GM19351 (cell line): ENCODE measurements around the gene RAP1GAP2.
"Not testable (repeated sequence)": the region's sequence is repeated elsewhere in the genome, so short reads cannot be mapped to it uniquely, and the experiment has no call there.

Experiments used
- ATAC-seq: cut with Tn5 transposase; IDR thresholded peaks from one replicate; pipeline ENCODE4 v1.9.1; 2021; ENCODE audit warnings: mild to moderate bottlenecking, moderate library complexity; ENCODE audit not compliant: unreplicated experiment

RAP1GAP2 gene

DNA sequence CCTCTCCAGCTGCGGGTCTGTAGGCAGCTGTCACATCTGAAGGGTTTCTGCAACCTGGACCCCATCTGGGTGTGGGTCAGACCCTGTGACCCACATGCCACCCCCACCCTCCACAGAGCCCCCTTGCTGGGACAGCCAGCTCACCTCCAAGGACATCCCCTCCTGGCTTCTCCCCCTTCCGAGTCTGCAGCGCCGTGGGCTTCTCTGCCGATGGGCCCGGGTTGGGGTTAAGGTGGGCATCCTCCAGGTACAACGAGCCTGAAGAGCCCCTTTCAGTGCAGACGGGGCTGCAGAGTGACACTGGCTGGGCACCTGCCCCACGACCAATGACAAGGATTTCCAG is 238.3 kb downstream of the RAP1GAP2 start:
- ATAC-seq, result no peak

DNA sequence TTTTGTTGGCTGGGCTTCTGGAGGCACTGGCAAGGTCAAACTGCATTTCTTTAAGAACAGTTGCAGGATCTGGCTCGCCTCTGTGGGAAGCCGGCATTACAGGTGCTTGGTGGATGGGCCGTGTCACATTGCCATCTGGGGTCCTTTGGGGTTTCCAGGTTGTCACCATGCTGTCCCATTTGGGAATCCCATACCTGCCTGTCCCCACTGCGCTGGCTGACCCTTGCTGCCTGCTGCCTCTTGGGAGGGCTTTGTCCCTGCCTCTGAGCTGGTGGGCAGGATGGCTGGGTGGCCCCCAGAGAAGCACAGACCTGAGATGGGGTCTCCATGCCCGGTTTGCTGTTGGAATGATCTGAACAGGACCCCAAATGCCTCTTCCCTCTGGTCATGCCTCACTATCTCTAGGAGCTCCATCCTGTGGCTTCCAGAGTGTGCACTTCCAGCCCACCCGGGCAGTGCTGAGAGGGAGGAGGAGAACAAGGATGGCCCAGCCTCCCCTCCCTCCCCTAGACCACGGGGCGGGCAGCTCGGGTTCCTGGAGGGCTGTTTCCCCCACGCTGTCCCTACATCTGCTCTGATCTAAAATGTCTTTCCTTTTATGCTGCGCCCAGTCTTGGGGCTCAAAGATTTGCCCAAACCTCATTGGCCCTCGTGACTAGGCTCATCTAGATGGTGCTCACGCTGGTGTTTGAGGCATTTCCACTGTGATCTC is 239.2 kb downstream of the RAP1GAP2 start:
- no peak for ATAC-seq

DNA sequence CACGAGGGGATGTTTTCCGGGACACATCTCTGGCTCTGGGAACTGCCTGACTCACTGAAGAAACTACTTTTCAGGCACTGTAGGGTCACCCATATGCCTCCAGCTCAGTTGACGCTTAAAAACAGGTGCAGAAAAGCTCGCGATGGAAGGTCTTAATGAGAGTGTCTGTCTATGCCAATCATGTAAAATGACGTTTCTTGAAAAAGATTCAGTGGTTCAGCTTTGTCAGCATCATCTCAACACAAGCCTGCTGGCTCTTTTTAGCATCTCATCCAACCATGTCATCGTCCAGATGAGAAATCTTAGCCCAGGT is 239.7 kb downstream of the RAP1GAP2 start:
- no peak for ATAC-seq

DNA sequence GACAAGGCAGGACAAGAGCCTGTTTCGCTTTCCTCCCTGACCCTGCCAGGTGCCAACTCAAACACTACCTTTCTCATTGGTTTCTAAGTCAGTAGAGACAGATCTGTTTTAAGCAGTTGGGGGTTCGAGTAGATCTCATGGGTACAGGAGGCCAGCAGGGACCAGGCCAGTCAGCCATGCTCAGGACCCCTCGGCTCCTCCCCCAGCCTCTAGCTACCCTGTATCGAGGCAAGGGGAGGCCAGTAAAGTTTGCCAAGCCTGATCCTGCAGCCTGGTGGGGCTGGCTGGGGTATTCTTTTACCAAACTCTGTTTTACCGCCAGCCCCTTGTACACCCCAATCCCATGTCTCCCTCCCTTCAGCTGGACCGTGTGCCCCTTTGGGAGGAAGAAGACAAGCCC is 240.6 kb downstream of the RAP1GAP2 start:
- ATAC-seq, result no peak

DNA sequence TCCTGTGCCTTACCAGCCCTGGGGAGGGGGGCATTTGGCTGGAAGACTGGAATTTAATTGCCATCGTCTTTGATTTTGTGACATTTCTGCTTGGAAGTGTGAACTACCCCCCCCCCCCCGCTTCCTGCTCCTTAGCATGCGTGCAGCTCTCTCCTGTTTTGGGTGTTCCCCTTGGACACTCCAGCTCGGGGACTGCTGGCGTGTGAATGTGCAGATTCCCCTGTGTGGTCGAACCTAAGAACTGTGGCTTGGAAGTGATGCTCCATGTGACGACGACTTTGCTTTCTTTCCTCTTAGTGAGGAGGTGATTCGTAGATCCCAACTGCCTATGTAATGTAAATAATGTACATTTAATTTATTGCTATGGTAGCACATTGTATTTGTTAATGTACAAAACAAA is 241.0 kb downstream of the RAP1GAP2 start:
- ATAC-seq, result no peak

DNA sequence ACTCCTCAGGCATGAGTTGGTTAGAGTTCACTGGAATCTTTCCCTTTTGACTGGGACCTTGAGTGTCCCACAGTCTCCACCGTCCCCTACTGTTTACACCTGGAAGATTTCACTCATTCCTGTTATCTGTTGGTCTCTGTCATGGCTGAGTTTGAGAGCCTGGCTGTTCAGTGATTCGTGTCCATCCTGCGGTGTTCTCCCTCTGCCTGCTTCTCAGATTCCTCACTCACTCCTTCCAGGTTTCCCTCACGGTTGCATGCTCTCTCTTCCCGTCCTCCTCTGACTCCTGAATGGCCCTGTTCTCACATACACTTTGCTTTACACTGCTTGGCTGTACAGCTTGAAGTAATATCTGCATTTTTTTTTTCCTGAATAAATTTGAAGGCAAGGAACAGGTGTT is 242.7 kb downstream of the RAP1GAP2 start:
- no peak for ATAC-seq

DNA sequence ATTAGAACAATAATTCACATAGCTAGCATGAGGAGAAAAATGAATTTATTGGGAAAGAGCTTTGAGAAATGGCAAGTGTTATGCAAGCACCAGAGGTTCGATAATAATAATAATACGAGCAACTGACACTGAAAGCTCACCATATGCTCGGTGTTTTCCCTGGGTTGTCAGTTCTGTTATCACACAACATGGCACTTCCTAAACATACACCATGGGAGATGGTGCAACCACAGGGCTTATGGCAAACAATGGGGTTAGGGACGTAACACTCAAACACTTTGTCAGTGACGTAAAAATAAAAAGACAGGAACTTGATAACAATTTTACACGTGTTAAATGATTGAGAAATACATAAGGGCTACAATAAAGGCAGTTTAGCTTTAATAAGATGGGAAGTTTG is 243.5 kb downstream of the RAP1GAP2 start:
- no peak for ATAC-seq

DNA sequence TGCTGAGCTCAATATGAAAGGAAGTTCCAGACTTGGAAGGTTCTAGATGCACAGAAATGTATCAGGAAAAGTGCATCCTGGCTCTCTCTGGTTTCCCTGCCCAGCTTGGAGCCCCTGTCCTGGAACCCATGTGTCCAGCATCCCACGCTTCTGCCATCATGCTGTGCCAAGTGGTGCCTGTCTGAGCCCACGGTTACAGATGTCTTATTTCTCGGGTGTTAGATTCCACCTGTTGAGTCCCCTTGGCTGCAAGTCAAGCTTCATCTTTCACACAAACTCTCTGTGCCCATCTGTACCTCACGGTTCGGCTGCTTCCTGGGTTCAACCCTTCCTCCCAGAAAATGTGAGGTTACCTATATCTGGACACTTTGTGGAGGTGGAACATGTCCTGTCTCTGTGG is 244.6 kb downstream of the RAP1GAP2 start:
- no peak for ATAC-seq

DNA sequence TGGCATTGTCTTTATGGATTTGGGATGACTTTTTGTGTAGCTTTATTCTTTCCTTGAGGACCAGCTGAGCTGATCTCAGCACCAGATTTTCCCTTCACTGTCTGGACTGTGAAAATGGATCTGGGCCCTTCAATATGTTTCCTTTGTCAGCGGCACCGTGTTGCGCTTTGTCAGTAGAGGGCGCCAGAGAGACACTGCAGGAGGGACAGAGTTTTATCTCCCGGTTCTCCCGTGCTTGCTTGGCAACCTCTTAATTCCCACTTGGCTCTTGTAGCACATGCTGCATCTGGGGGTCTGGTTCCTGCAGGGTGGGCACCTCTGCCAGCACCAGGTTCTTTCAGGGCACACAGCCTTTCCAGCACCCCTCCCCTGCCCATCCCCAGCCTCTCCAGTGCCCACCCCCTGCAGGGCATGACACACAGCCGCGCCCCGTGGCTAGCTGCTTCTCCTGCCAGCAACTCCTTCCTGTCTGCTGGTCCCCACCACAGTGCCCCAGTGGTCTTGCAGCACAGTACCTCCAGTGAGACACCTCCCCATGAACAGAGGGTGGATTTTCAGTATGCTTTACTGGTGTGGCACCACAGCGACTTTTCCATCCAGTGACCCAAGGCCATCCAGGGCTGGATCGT is 247.6 kb downstream of the RAP1GAP2 start:
- ATAC-seq, result no peak

DNA sequence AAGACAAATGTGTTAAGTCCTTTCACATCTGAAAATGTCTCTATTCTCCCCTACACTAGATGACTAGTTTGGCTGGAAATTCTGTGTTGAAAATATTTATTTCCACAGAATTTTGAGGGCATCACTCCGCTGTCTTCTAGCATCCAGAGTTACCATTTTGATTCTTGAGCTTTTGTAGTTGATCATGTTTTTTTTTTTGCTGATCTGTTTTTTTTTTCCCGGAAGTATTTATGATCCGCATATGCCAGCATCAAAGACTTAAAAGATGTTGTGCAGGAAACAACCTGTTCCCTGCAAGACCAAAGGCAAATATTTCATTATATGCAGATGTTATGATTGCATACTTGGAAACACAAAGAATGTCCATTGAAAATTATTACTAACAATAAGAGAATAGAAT is 250.5 kb downstream of the RAP1GAP2 start:
- no peak for ATAC-seq

DNA sequence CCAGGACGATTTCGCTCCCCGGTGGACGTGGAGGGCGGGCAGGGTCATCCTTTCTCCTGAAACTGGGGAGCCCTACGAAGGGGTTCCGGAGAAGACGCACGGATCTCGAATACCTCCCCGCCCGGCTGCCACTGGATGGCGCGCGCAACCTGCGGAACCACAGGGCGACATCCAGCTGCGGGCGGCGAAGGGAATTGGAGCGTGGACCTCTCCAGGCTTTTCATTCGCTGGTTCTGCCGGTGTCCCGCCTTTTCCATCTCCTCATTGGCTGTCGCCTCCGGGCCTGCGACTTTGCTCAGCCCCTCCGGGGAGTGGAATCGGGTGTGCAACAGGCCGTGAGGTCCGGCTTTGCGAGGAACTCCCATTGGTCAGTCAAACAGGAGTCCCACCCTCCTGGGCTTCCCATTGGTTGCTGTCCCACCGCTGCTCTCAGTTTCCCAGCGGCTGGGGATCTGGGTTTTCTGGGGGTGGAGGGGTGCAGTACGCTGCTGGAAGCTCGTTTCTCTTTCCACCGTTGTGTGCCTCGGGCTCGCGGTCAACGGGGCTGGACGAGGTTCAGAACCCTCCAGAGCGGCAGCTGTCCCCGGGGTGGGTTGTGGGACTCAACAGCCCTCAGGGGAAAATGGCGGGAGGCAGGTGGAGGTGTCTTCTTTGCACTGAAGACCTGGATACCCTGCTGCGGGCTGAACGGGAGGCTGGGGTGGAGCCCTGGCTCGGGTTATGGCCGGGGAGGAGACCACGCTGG is 252.7 kb downstream of the RAP1GAP2 start:
- peak; percentile 98 for ATAC-seq

DNA sequence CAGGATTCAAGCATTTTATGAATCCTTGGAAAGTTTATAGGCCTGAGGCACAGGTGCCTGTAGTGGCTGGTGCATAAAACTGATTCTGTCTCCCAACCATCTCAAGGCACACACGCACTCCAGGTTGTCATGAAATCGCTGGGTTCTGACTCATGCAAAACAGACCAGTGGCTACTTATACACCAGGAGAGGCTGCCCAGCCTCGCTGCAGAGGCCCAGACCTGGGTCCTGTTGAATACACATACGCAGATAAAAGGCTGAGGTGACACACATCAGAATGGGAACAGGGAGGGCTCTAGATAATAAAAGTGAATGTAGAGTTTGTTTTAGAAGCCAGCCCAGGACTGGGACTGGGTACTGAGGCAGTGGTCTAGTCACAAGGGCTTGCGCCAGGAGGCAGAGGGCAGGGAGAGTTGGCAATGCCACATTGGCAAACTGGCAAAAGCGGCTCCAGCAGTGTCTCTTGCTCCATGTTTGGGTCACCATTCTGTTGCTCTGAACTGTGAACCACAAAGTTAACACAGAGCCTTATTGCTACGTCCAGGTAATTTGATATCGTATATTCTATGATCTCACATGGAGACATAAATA is 253.6 kb downstream of the RAP1GAP2 start:
- no peak for ATAC-seq

DNA sequence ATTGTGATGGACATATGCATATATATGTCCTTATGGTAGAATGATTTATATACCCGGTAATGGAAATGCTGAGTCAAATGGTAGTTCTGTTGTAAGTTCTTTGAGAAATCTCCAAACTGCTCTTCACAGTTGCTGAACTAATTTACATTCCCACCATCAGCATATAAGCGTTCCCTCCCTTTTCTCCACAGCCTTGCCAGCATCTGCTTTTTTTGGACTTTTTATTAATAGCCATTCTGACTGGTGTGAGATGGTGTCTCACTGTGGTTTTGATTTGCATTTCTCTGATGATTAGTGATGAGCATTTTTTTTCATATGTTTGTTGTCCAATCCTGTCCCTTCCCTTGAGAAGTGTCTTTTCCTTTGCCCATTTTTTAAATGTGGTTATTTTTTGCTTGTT is 258.6 kb downstream of the RAP1GAP2 start:
- not testable (repeated sequence) for ATAC-seq

DNA sequence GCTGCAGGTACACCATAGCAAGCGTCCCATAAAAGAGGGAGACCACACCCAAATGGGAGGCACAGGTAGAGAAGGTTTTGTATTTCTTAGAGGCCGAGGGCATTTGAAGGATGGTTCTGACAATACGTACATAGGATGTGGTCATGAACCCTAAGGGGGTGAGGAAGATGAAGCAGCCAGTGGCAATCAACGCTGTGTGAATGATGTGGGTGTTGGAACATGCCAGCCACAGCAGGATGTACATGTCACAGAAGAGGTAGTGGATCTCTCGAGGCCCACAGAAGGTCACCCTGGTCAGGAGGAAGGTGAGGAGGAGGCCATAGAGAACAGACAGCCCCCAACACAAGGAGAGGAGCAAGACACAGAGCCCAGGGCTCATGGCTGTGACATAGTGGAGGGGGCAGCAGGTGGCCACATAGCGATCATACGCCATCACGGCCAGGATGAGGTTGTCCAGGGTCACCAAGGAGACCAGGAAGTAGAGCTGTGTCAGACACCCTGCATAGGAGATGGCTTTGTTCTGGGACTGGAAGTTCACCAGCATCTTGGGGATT is 266.7 kb downstream of the RAP1GAP2 start:
- not testable (repeated sequence) for ATAC-seq

DNA sequence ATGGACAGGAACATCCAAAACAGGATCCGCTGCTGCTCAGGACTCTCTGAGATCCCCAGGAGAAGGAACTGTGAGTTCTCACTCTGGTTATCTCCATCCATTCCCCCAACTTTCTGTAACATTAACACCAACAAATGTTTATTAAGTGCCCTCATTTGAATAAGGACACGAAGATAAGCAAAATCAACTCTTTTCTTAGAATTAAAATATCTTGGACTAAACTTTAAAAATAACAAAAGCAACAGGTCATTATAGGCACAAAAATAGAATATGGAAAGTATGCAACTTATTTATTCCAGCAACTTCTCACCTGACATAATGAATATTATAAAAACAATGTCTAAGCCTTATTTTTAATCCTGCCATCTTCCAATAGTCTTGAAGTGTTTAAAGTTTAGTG is 267.3 kb downstream of the RAP1GAP2 start, which contains the start of gene OR1D5:
Gene OR1D5 (minus strand): TSS at position 101 of the 400 bp plus-strand sequence. CDS start 0 bp downstream, at position 101.
- not testable (repeated sequence) for ATAC-seq

DNA sequence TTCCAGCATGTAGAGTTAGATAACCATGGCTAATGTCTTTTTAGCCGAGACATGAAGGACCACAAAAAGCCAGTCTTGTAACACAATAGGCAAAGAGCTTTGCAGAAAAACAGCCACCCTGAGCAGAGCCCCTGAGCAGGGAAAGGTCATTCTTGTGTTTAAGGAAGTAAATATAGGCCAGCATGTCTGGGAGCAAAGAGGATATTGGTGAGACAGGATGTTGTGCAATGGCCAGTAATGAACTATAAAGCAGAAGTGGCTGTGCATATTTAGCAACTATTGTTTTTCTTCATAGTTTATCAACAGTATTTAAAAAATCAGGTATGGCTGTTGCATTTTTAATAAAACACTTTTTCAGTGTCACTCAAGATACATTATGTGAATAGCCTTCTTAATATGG is 269.0 kb downstream of the RAP1GAP2 start:
- not testable (repeated sequence) for ATAC-seq

DNA sequence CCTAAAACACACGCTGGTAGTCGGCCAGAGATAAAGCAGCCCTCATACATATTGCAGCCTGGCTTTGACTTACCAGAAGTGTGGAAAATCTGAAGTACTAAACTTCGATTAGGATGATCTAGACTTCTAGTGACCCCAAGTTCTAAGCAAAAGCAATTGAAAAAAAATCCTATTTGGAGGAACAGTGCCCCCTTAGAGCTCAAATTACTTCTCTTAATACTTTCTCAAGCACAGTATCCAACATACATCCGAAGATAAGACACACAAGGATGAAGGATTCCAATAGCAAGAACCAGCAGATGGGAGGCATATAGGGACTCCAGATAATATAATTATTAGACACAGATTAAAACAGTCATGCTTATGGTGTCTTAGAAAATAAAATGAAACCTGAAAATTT is 277.6 kb downstream of the RAP1GAP2 start:
- ATAC-seq, result not testable (repeated sequence)
